ENCODE data around the gene ARHGEF39. TPM values are rescaled to one million over a fixed set of nuclear protein-coding genes. Genes with fewer than 3 reads are reported as not detected.
"Not testable (repeated sequence)": the region's sequence is repeated elsewhere in the genome, so short reads cannot be mapped to it uniquely, and the experiment has no call there.

The ARHGEF39 gene
- total RNA-seq, 2 donors from 2014 or later = 1.6 to 3.1 TPM

GRCh38 chr9:35612066-35612465, 52.9 kb downstream of the ARHGEF39 start:
- H3K4me3 Mint-ChIP-seq; ATAC-seq; H3K36me3 Mint-ChIP-seq (ENCODE audit: low read depth); H3K9me3 ChIP-seq (ENCODE audit: control insufficient read depth, low read length, poor library complexity, severe bottlenecking); DNase-seq; H3K27ac Mint-ChIP-seq; H3K27me3 Mint-ChIP-seq: not testable (repeated sequence)
- peaks cover 43% of the 10 kb centered on the region for H3K4me1 Mint-ChIP-seq

GRCh38 chr9:35611230-35611797, 53.7 kb downstream of the ARHGEF39 start:
- peak; percentile 94 for ATAC-seq
- H3K27ac Mint-ChIP-seq = peak overlapping the region; percentile 29
- no peaks in the 10 kb centered on the region for H3K9me3 ChIP-seq (ENCODE audit: control insufficient read depth, low read length, poor library complexity, severe bottlenecking)
- DNase-seq = peak in 2 of 3 donors; percentile 32 to 34
- no peak overlapping the region for H3K4me3 Mint-ChIP-seq
- H3K27me3 Mint-ChIP-seq = no peaks in the 10 kb centered on the region
- H3K4me1 Mint-ChIP-seq = peaks cover 42% of the 10 kb centered on the region
- peaks cover 4% of the 10 kb centered on the region for H3K36me3 Mint-ChIP-seq (ENCODE audit: low read depth)

GRCh38 chr9:35609820-35610163, 55.2 kb downstream of the ARHGEF39 start:
- Mint-ChIP-seq H3K36me3 (ENCODE audit: low read depth) (peaks cover 4% of the 10 kb centered on the region), H3K4me1 (peaks cover 37% of the 10 kb centered on the region), H3K27me3 (no peaks in the 10 kb centered on the region), H3K4me3 (no peak overlapping the region), H3K27ac (no peak overlapping the region)
- no peak for ATAC-seq
- DNase-seq = no peak
- no peaks in the 10 kb centered on the region for H3K9me3 ChIP-seq (ENCODE audit: control insufficient read depth, low read length, poor library complexity, severe bottlenecking)

Other genes starting within 250 kb of the ARHGEF39 start
- gene RUSC2, start 175.1 kb downstream of the ARHGEF39 start, total RNA-seq = under 1 TPM; 0.18 to 0.75 TPM
- 10 to 100 TPM; 31.7 to 31.9 TPM for gene TESK1, start 59.9 kb downstream of the ARHGEF39 start, total RNA-seq
- 1 to 10 TPM; 3.5 to 8.1 TPM for gene CD72, start 46.8 kb downstream of the ARHGEF39 start, total RNA-seq
- gene SIT1, start 14.3 kb downstream of the ARHGEF39 start, total RNA-seq = 10 to 100 TPM; 33.9 to 48.9 TPM
- gene RMRP, start 7.2 kb downstream of the ARHGEF39 start, total RNA-seq = over 10,000 TPM in 1 of 2 donors, 1,000 to 10,000 TPM in 1; 7,466 to 10,512 TPM
- gene CCDC107, start 6.9 kb downstream of the ARHGEF39 start, total RNA-seq = 10 to 100 TPM; 27.7 to 35.2 TPM
- not detected for gene CA9, start 8.7 kb upstream of the ARHGEF39 start, total RNA-seq
- 10 to 100 TPM; 29.2 to 33.9 TPM for gene TPM2, start 24.7 kb upstream of the ARHGEF39 start, total RNA-seq
- gene TLN1, start 67.0 kb upstream of the ARHGEF39 start, total RNA-seq = 100 to 1,000 TPM; 259 to 617 TPM
- 10 to 100 TPM; 16.0 to 16.5 TPM for gene CREB3, start 67.5 kb upstream of the ARHGEF39 start, total RNA-seq
- gene GBA2, start 84.0 kb upstream of the ARHGEF39 start, total RNA-seq = 10 to 100 TPM; 28.6 to 28.7 TPM
- 10 to 100 TPM; 25.5 to 26.5 TPM for gene RGP1, start 84.1 kb upstream of the ARHGEF39 start, total RNA-seq
- gene MSMP, start 89.1 kb upstream of the ARHGEF39 start, total RNA-seq = not detected
- gene NPR2, start 126.4 kb upstream of the ARHGEF39 start, total RNA-seq = 1 to 10 TPM; 3.8 to 4.0 TPM
- under 1 TPM; 0.81 to 0.97 TPM for gene SPAG8, start 147.1 kb upstream of the ARHGEF39 start, total RNA-seq
- 10 to 100 TPM; 15.0 to 20.5 TPM for gene HINT2, start 149.8 kb upstream of the ARHGEF39 start, total RNA-seq
- gene FAM221B, start 163.5 kb upstream of the ARHGEF39 start, total RNA-seq = not detected
- 1 to 10 TPM; 4.5 to 7.1 TPM for gene TMEM8B, start 164.0 kb upstream of the ARHGEF39 start, total RNA-seq
- not detected for gene OR13J1, start 205.2 kb upstream of the ARHGEF39 start, total RNA-seq
- not detected for gene HRCT1, start 241.0 kb upstream of the ARHGEF39 start, total RNA-seq
- not detected for gene SPAAR, start 244.3 kb upstream of the ARHGEF39 start, total RNA-seq